HG03439 (cell line): ENCODE data around the gene RASGRF1.
"Not testable (repeated sequence)": the region's sequence is repeated elsewhere in the genome, so short reads cannot be mapped to it uniquely, and the experiment has no call there.

Experiments used
- ATAC-seq: cut with Tn5 transposase; IDR thresholded peaks from one replicate; pipeline ENCODE4 v1.9.1; 2021; ENCODE audit warnings: mild to moderate bottlenecking, moderate library complexity; ENCODE audit not compliant: unreplicated experiment

Gene RASGRF1

GRCh38 chr15:79090487-79091203 lies at the start of gene RASGRF1:
Gene RASGRF1 (minus strand): TSS chr15:79090780. CDS start chr15:79090498, 282 bp downstream.
- no peak for ATAC-seq

- ATAC-seq = no peak
These were observed 46.0 kb upstream of the RASGRF1 start for GRCh38 chr15:79136434-79137046.

- ATAC-seq = no peak
These were observed 42.7 kb upstream of the RASGRF1 start for GRCh38 chr15:79133309-79133708.

- ATAC-seq = no peak
These were observed 42.2 kb upstream of the RASGRF1 start for GRCh38 chr15:79132770-79133169.

GRCh38 chr15:79132361-79132760 lies 41.8 kb upstream of the RASGRF1 start:
- no peak for ATAC-seq

GRCh38 chr15:79130535-79131130 lies 40.1 kb upstream of the RASGRF1 start:
- ATAC-seq = no peak

- ATAC-seq = no peak
These were observed 38.7 kb upstream of the RASGRF1 start for GRCh38 chr15:79129235-79129634.

GRCh38 chr15:79128556-79128955 lies 38.0 kb upstream of the RASGRF1 start:
- no peak for ATAC-seq

- ATAC-seq = no peak
These were observed 33.8 kb upstream of the RASGRF1 start for GRCh38 chr15:79124388-79124787.

- no peak for ATAC-seq
These were observed 32.4 kb upstream of the RASGRF1 start for GRCh38 chr15:79122991-79123390.

- no peak for ATAC-seq
These were observed 31.8 kb upstream of the RASGRF1 start for GRCh38 chr15:79122391-79122790.

- ATAC-seq = no peak
These were observed 31.0 kb upstream of the RASGRF1 start for GRCh38 chr15:79121571-79121970.

- ATAC-seq = no peak
These were observed 27.0 kb upstream of the RASGRF1 start for GRCh38 chr15:79117442-79118204.

- ATAC-seq = no peak
These were observed 26.2 kb upstream of the RASGRF1 start for GRCh38 chr15:79116771-79117170.

- no peak for ATAC-seq
These were observed 25.5 kb upstream of the RASGRF1 start for GRCh38 chr15:79115986-79116665.

GRCh38 chr15:79113831-79114230 lies 23.3 kb upstream of the RASGRF1 start:
- ATAC-seq = no peak

- ATAC-seq = not testable (repeated sequence)
These were observed 20.8 kb upstream of the RASGRF1 start for GRCh38 chr15:79111404-79111803.

GRCh38 chr15:79105141-79105540 lies 14.6 kb upstream of the RASGRF1 start:
- no peak for ATAC-seq

- ATAC-seq = no peak
These were observed 12.0 kb upstream of the RASGRF1 start for GRCh38 chr15:79102595-79102994.

GRCh38 chr15:79101866-79102581 lies 11.4 kb upstream of the RASGRF1 start:
- ATAC-seq = no peak
